ENCODE measurements around the gene CAV2.

- TF ChIP-seq CTCF (conservative IDR thresholded peaks at IDR 0.05; ENCODE audit: low read length): no peak
- TF ChIP-seq EZH2phosphoT487 (IDR thresholded peaks at IDR 0.05; ENCODE audit: borderline replicate concordance, low read depth, low read length): no peak
Observed at GRCh38 chr7:116534790-116535189, 35.3 kb downstream of the CAV2 start.
